CD4-positive, alpha-beta T cell (primary cell): Measurements from ENCODE around the gene INSR. TPM values are rescaled to one million over a fixed set of nuclear protein-coding genes. Genes with fewer than 3 reads are reported as not detected.

ENCODE experiments used
- ATAC-seq: fragments of 200-7000 bp; cut with Tn5 transposase; one replicate; pipeline ENCODE4 v1.10.0; 2022; ENCODE audit warnings: mild to moderate bottlenecking; ENCODE audit not compliant: poor library complexity
- CTCF ChIA-PET: fragments of 350-600 bp; sonication (Branson Sonifier 250); formaldehyde crosslinking; loops from one replicate; lab custom pipeline; 2021; ENCODE audit warnings: antibody characterized with exemption, inconsistent platforms; lab: Charles Lee
- POLR2A ChIA-PET: fragments of 350-600 bp; sonication (Branson Sonifier 250); formaldehyde crosslinking; loops from one replicate; lab custom pipeline; 2021; ENCODE audit warnings: antibody characterized with exemption, inconsistent platforms; lab: Charles Lee
- DNase-seq, 14 experiments: peaks; one replicate each; pipeline ENCODE4 v3.0.0-alpha.2; 2013 to 2020; ENCODE audit warnings: mixed read lengths in 2 of 14
- H3K27ac ChIP-seq, 2 donors: one replicate each; pipeline versions ENCODE4 v1.5.1 to v1.7.0; 2013; ENCODE audit warnings: low read length in 2 of 2, low read depth in 1 of 2, mild to moderate bottlenecking in 1 of 2
- H3K27me3 ChIP-seq, 2 experiments: 1 replicate in 1 of 2; 2 replicates in 1 of 2; pipeline versions ENCODE4 v1.6.1 to v1.7.0; 2013; ENCODE audit warnings: low read length in 2 of 2, control low read depth in 1 of 2, mild to moderate bottlenecking in 1 of 2, moderate library complexity in 1 of 2; ENCODE audit not compliant: insufficient read depth in 2 of 2, control insufficient read depth in 1 of 2
- H3K36me3 ChIP-seq: one replicate; pipeline ENCODE4 v1.6.1; 2013; ENCODE audit warnings: low read length, control low read depth; ENCODE audit not compliant: insufficient read depth
- H3K4me1 ChIP-seq: one replicate; pipeline ENCODE4 v1.6.1; 2013; ENCODE audit warnings: low read length, control low read depth; ENCODE audit not compliant: insufficient read depth
- H3K4me3 ChIP-seq: one replicate; pipeline ENCODE4 v1.5.1; 2013; ENCODE audit warnings: mild to moderate bottlenecking, low read length, moderate library complexity
- H3K9me3 ChIP-seq, 2 experiments: 1 replicate in 1 of 2; 2 replicates in 1 of 2; pipeline versions ENCODE4 v1.6.1 to v1.7.0; 2013; ENCODE audit warnings: low read length in 2 of 2, mild to moderate bottlenecking in 2 of 2, control low read depth in 1 of 2, moderate library complexity in 1 of 2; ENCODE audit not compliant: control insufficient read depth in 1 of 2, insufficient read depth in 1 of 2
- H3K27ac Mint-ChIP-seq: one replicate; pipeline ENCODE4 v1.8.0; 2020; ENCODE audit warnings: mixed read lengths
- H3K27me3 Mint-ChIP-seq: one replicate; pipeline ENCODE4 v1.8.0; 2021; ENCODE audit warnings: mixed read lengths
- H3K36me3 Mint-ChIP-seq: one replicate; pipeline ENCODE4 v1.8.0; 2021; ENCODE audit warnings: low read depth, mixed read lengths
- H3K4me1 Mint-ChIP-seq: one replicate; pipeline ENCODE4 v1.8.0; 2021; ENCODE audit warnings: low read depth, mixed read lengths
- H3K4me3 Mint-ChIP-seq: one replicate; pipeline ENCODE4 v1.8.0; 2020; ENCODE audit warnings: mild to moderate bottlenecking, mixed read lengths
- H3K9me3 Mint-ChIP-seq: one replicate; pipeline ENCODE4 v1.8.0; 2020; ENCODE audit warnings: mixed read lengths
- CTCF ChIP-seq: fragments of 200-600 bp; IDR thresholded peaks from one replicate; pipeline ENCODE4 v1.8.0; 2022; ENCODE audit warnings: antibody characterized with exemption, mild to moderate bottlenecking
- intact Hi-C, 2 experiments: fragments of 100-400 bp; cut with DNase I in 1 of 2; cut with micrococcal nuclease in 1 of 2; formaldehyde crosslinking; loops; one replicate each; pipeline versions ENCODE4 v1.15.1 to v1.9.0; 2023 to 2025; cut with DNase I, micrococcal nuclease
- total RNA-seq, 174 experiments: library from RNA in 2 of 174; stranded (reverse) in 2 of 174; gene quantifications; one replicate each; pipeline ENCODE4 v1.2.3 and lab custom pipeline; 2021 to 2026

The INSR gene
- total RNA-seq, 2 experiments from 2014 or later: 1.8 to 3.0 TPM

- H3K9me3 ChIP-seq: no peaks in the 10 kb centered on the region
- no peak overlapping the region for H3K4me3 ChIP-seq
- TF ChIP-seq CTCF: no peak
- DNase-seq (no peak), ATAC-seq (no peak)
- Mint-ChIP-seq H3K27me3 (no peaks in the 10 kb centered on the region), H3K27ac (no peak overlapping the region), H3K36me3 (no peaks in the 10 kb centered on the region), H3K4me3 (no peak overlapping the region), H3K9me3 (no peaks in the 10 kb centered on the region), H3K4me1 (no peaks in the 10 kb centered on the region)
- H3K4me1 ChIP-seq: no peaks in the 10 kb centered on the region
- H3K27ac ChIP-seq: no peak overlapping the region
- CTCF ChIA-PET: no interaction called here
- H3K27me3 ChIP-seq: no peaks in the 10 kb centered on the region
- H3K36me3 ChIP-seq: no peaks in the 10 kb centered on the region
- POLR2A ChIA-PET: no interaction called here
- intact Hi-C loops: no loop called here
Observed at GRCh38 chr19:7138402-7138801, 155.8 kb downstream of the INSR start.

GRCh38 chr19:7137120-7137519, 157.1 kb downstream of the INSR start:
- H3K36me3 ChIP-seq: no peaks in the 10 kb centered on the region
- CTCF ChIA-PET: no interaction called here

GRCh38 chr19:7132054-7132453, 162.2 kb downstream of the INSR start:
- DNase-seq (no peak), ATAC-seq (no peak)
- H3K27me3 Mint-ChIP-seq: no peaks in the 10 kb centered on the region
- Histone ChIP-seq H3K27ac (no peak overlapping the region), H3K27me3 (no peaks in the 10 kb centered on the region), H3K36me3 (no peaks in the 10 kb centered on the region), H3K9me3 (no peaks in the 10 kb centered on the region), H3K4me1 (no peaks in the 10 kb centered on the region), H3K4me3 (no peak overlapping the region)
- no peaks in the 10 kb centered on the region for H3K36me3 Mint-ChIP-seq
- H3K27ac Mint-ChIP-seq: no peak overlapping the region
- ChIA-PET CTCF (no interaction called here), POLR2A (no interaction called here)
- H3K4me3 Mint-ChIP-seq: no peak overlapping the region
- intact Hi-C loops: no loop called here
- H3K9me3 Mint-ChIP-seq: peaks cover 2% of the 10 kb centered on the region
- TF ChIP-seq CTCF: no peak
- no peaks in the 10 kb centered on the region for H3K4me1 Mint-ChIP-seq

More at GRCh38 chr19:7137120-7137519, 157.1 kb downstream of the INSR start:
- Mint-ChIP-seq H3K4me1 (no peaks in the 10 kb centered on the region), H3K27ac (no peak overlapping the region), H3K4me3 (no peak overlapping the region), H3K36me3 (no peaks in the 10 kb centered on the region), H3K27me3 (no peaks in the 10 kb centered on the region), H3K9me3 (no peaks in the 10 kb centered on the region)
- intact Hi-C loops: no loop called here
- Histone ChIP-seq H3K4me1 (no peaks in the 10 kb centered on the region), H3K27ac (no peak overlapping the region), H3K4me3 (no peak overlapping the region), H3K27me3 (no peaks in the 10 kb centered on the region), H3K9me3 (no peaks in the 10 kb centered on the region)
- DNase-seq: no peak
- TF ChIP-seq CTCF: no peak
- POLR2A ChIA-PET: no interaction called here
- no peak for ATAC-seq
